H1 (cell line): Measurements from ENCODE around the gene LEFTY2. TPM values are rescaled to one million over a fixed set of nuclear protein-coding genes. Genes with fewer than 3 reads are reported as not detected.

Experiments used
- CTCF ChIA-PET: fragments of 300-600 bp; sonication (Branson Sonifier 250); formaldehyde crosslinking; loops from one replicate; lab custom pipeline; 2021; ENCODE audit not compliant: partially characterized antibody; lab: Charles Lee
- POLR2A ChIA-PET: fragments of 300-600 bp; sonication (Branson Sonifier 250); formaldehyde crosslinking; loops from one replicate; lab custom pipeline; 2021; ENCODE audit warnings: inconsistent platforms; ENCODE audit not compliant: partially characterized antibody; lab: Charles Lee
- DNase-seq, 2 experiments: peaks; one replicate each; pipeline versions ENCODE4 v3.0.0 to v3.0.0-alpha.2; 2010 to 2022; ENCODE audit warnings: low spot score in 2 of 2, low read depth in 1 of 2, mixed read lengths in 1 of 2
- FAIRE-seq: peaks from 2 replicates; lab custom pipeline; 2011; peaks lifted over from hg19 to GRCh38; lab: Jason Lieb, UNC
- H2AFZ ChIP-seq: 2 replicates; pipeline ENCODE4 v1.8.1; 2012; ENCODE audit warnings: low read length, inconsistent platforms
- H2AK5ac ChIP-seq: 2 replicates; pipeline ENCODE4 v1.6.1; 2013; ENCODE audit warnings: low read depth, low read length
- H2BK120ac ChIP-seq: replicated peaks from 2 replicates; pipeline ENCODE3; 2013; ENCODE audit warnings: low read depth, low read length, inconsistent platforms
- H2BK12ac ChIP-seq: 2 replicates; pipeline ENCODE4 v1.6.1; 2013; ENCODE audit warnings: low read depth, low read length
- H2BK15ac ChIP-seq: 2 replicates; pipeline ENCODE4 v1.6.1; 2013; ENCODE audit warnings: low read length
- H2BK20ac ChIP-seq: 2 replicates; pipeline ENCODE4 v1.6.1; 2013; ENCODE audit warnings: low read length
- H2BK5ac ChIP-seq: 2 replicates; pipeline ENCODE4 v1.6.1; 2013; ENCODE audit warnings: low read depth, low read length
- H3K14ac ChIP-seq: 2 replicates; pipeline ENCODE4 v1.6.1; 2013; ENCODE audit warnings: inconsistent platforms; ENCODE audit not compliant: insufficient read length
- H3K18ac ChIP-seq: 2 replicates; pipeline ENCODE4 v1.6.1; 2013; ENCODE audit warnings: low read length; ENCODE audit errors: extremely low read depth
- H3K23ac ChIP-seq: 2 replicates; pipeline ENCODE4 v1.6.1; 2013; ENCODE audit warnings: inconsistent platforms; ENCODE audit not compliant: insufficient read length
- H3K23me2 ChIP-seq: 2 replicates; pipeline ENCODE4 v1.6.1; 2013; ENCODE audit warnings: low read depth, low read length
- H3K27ac ChIP-seq: 2 replicates; pipeline ENCODE4 v1.6.1; 2011; ENCODE audit warnings: low read depth, low read length, inconsistent platforms
- H3K27me3 ChIP-seq, 4 experiments: replicated peaks in 1 of 4; 1 replicate in 1 of 4; 2 replicates in 3 of 4; pipeline versions ENCODE4 v1.6.1 to v1.8.1; 2011 to 2013; ENCODE audit warnings: low read length in 3 of 4, mild to moderate bottlenecking in 3 of 4, inconsistent platforms in 2 of 4, mixed read lengths in 2 of 4, moderate library complexity in 1 of 4; ENCODE audit not compliant: control insufficient read depth in 3 of 4, insufficient read depth in 3 of 4; ENCODE audit errors: extremely low read depth in 1 of 4
- H3K36me3 ChIP-seq, 4 experiments: 2 replicates each; pipeline versions ENCODE4 v1.6.1 to v1.8.1; 2011 to 2013; ENCODE audit warnings: mild to moderate bottlenecking in 4 of 4, low read length in 3 of 4, moderate library complexity in 2 of 4, control low read depth in 1 of 4, inconsistent platforms in 1 of 4; ENCODE audit not compliant: insufficient read depth in 4 of 4, control insufficient read depth in 2 of 4
- H3K4ac ChIP-seq: replicated peaks from 2 replicates; pipeline ENCODE3; 2013; ENCODE audit warnings: low read length, low read depth, mixed read lengths, inconsistent platforms; ENCODE audit not compliant: insufficient read length
- H3K4me1 ChIP-seq, 4 experiments: replicated peaks in 1 of 4; 1 replicate in 1 of 4; 2 replicates in 3 of 4; pipeline versions ENCODE4 v1.6.1 to v1.8.1; 2011 to 2013; ENCODE audit warnings: low read length in 3 of 4, inconsistent platforms in 2 of 4, mixed read lengths in 1 of 4; ENCODE audit not compliant: insufficient read depth in 4 of 4, control insufficient read depth in 3 of 4
- H3K4me2 ChIP-seq, 2 experiments: 2 replicates each; pipeline versions ENCODE4 v1.6.1 to v1.8.1; 2011 to 2013; ENCODE audit warnings: low read depth in 2 of 2, low read length in 2 of 2, control low read depth in 1 of 2, inconsistent platforms in 1 of 2, mild to moderate bottlenecking in 1 of 2; ENCODE audit not compliant: insufficient read depth in 1 of 2
- H3K4me3 ChIP-seq, 4 experiments: fragments of 200-600, 300-600 bp in 1 of 4; sonication (generic), shearing (Covaris generic), sonication (Bioruptor Twin) in 1 of 4; 2 replicates each; pipeline versions ENCODE4 v1.5.1 to v1.8.1; 2011 to 2016; ENCODE audit warnings: low read length in 4 of 4, low read depth in 3 of 4, control low read depth in 2 of 4, inconsistent platforms in 2 of 4, mild to moderate bottlenecking in 2 of 4, mixed read lengths in 1 of 4, moderate library complexity in 1 of 4; ENCODE audit not compliant: insufficient read depth in 2 of 4; ENCODE audit errors: extremely low read depth in 1 of 4
- H3K56ac ChIP-seq: replicated peaks from 2 replicates; pipeline ENCODE3; 2013; ENCODE audit warnings: low read depth, mild to moderate bottlenecking, mixed read lengths, low read length, inconsistent platforms; ENCODE audit not compliant: insufficient read length
- H3K79me1 ChIP-seq: 2 replicates; pipeline ENCODE4 v1.6.1; 2013; ENCODE audit warnings: low read depth, low read length, control low read depth
- H3K79me2 ChIP-seq, 2 experiments: 2 replicates each; pipeline versions ENCODE4 v1.6.1 to v1.8.1; 2012 to 2013; ENCODE audit warnings: low read length in 2 of 2, mild to moderate bottlenecking in 2 of 2, inconsistent platforms in 1 of 2; ENCODE audit not compliant: insufficient read depth in 2 of 2, control insufficient read depth in 1 of 2
- H3K9ac ChIP-seq, 4 experiments: replicated peaks in 1 of 4; 1 replicate in 1 of 4; 2 replicates in 3 of 4; pipeline versions ENCODE4 v1.6.1 to v1.8.1; 2011 to 2013; ENCODE audit warnings: low read depth in 3 of 4, low read length in 3 of 4, control low read depth in 2 of 4, mild to moderate bottlenecking in 2 of 4, moderate library complexity in 2 of 4, inconsistent platforms in 1 of 4; ENCODE audit errors: extremely low read depth in 1 of 4
- H3K9me3 ChIP-seq, 2 experiments: 2 replicates each; pipeline versions ENCODE4 v1.6.1 to v1.8.1; 2012 to 2013; ENCODE audit warnings: mild to moderate bottlenecking in 2 of 2, moderate library complexity in 2 of 2, control low read depth in 1 of 2, inconsistent platforms in 1 of 2, low read depth in 1 of 2, low read length in 1 of 2, mixed read lengths in 1 of 2; ENCODE audit not compliant: insufficient read depth in 2 of 2
- H4K20me1 ChIP-seq, 2 experiments: replicated peaks in 1 of 2; 2 replicates each; pipeline versions ENCODE3 to v1.8.1; 2011 to 2013; ENCODE audit warnings: inconsistent platforms in 2 of 2, low read length in 2 of 2, mild to moderate bottlenecking in 1 of 2; ENCODE audit not compliant: insufficient read depth in 2 of 2, control insufficient read depth in 1 of 2
- H4K5ac ChIP-seq: 2 replicates; pipeline ENCODE4 v1.6.1; 2013; ENCODE audit warnings: low read length, low read depth, mixed read lengths, inconsistent platforms; ENCODE audit not compliant: insufficient read length
- H4K8ac ChIP-seq: 2 replicates; pipeline ENCODE4 v1.8.0; 2013; ENCODE audit warnings: mild to moderate bottlenecking, moderate library complexity, low read length, inconsistent platforms; ENCODE audit not compliant: insufficient read depth; ENCODE audit errors: extremely low read depth
- H4K91ac ChIP-seq: replicated peaks from 2 replicates; pipeline ENCODE3; 2013; ENCODE audit warnings: low read length, mixed read lengths, inconsistent platforms; ENCODE audit not compliant: insufficient read length
- CHD2 ChIP-seq: IDR thresholded peaks from 2 replicates; pipeline ENCODE4 v1.6.1; 2012; ENCODE audit warnings: low read length, improper control_type of control experiment
- CTBP2 ChIP-seq: IDR thresholded peaks from 2 replicates; pipeline ENCODE4 v1.7.0; 2011; ENCODE audit warnings: borderline replicate concordance, mild to moderate bottlenecking, moderate library complexity, mixed read lengths, low read length; ENCODE audit not compliant: insufficient read depth, insufficient read length
- EP300 ChIP-seq, 2 experiments: IDR thresholded peaks; 1 replicate in 1 of 2; 2 replicates in 1 of 2; pipeline ENCODE4 v1.6.1; 2011 to 2012; ENCODE audit warnings: low read depth in 2 of 2, low read length in 2 of 2, mild to moderate bottlenecking in 2 of 2, borderline replicate concordance in 1 of 2, inconsistent platforms in 1 of 2, moderate library complexity in 1 of 2
- KDM5A ChIP-seq: fragments of 200-600 bp; IDR thresholded peaks from 2 replicates; pipeline ENCODE4 v1.7.1; 2012; ENCODE audit warnings: mild to moderate bottlenecking, low read length, inconsistent platforms, mixed read lengths
- NANOG ChIP-seq: IDR thresholded peaks from 2 replicates; pipeline ENCODE4 v1.6.1; 2011; ENCODE audit warnings: low read length, low read depth, mild to moderate bottlenecking, inconsistent platforms; ENCODE audit not compliant: insufficient read depth, poor library complexity, severe bottlenecking
- PHF8 ChIP-seq: fragments of 200-600 bp; sonication (generic); conservative IDR thresholded peaks from 2 replicates; pipeline ENCODE4 v1.7.1; 2012; ENCODE audit warnings: low read depth, mild to moderate bottlenecking, inconsistent platforms, low read length, moderate library complexity
- POU5F1 ChIP-seq: IDR thresholded peaks from 2 replicates; pipeline ENCODE4 v1.6.1; 2011; ENCODE audit warnings: low read depth, mild to moderate bottlenecking, low read length, moderate library complexity
- SP1 ChIP-seq: IDR thresholded peaks from 2 replicates; pipeline ENCODE4 v1.6.1; 2011; ENCODE audit warnings: low read depth, low read length
- TCF12 ChIP-seq: IDR thresholded peaks from 2 replicates; pipeline ENCODE4 v1.6.1; 2011; ENCODE audit warnings: low read depth, mild to moderate bottlenecking, low read length
- ZNF274 ChIP-seq: IDR thresholded peaks from 2 replicates; pipeline ENCODE4 v1.7.0; 2012; ENCODE audit warnings: low read length, borderline replicate concordance; ENCODE audit errors: extremely low read depth
- WGBS, 2 experiments: shearing (Covaris generic) in 1 of 2; methylation state at CpG; one replicate each; pipeline versions ENCODE4 v1.1.6 to v1.1.7; 2013 to 2015; ENCODE audit warnings: low lambda C conversion rate in 2 of 2, mixed read lengths in 2 of 2, inconsistent platforms in 1 of 2, low coverage in 1 of 2, missing lambda C conversion rate in 1 of 2; ENCODE audit not compliant: insufficient replicate concordance in 2 of 2, insufficient coverage in 1 of 2, insufficient read length in 1 of 2; ENCODE audit errors: extremely low coverage in 1 of 2, missing lambda C conversion rate in 1 of 2; 5-methylcytosine and 5-hydroxymethylcytosine counted together
- polyA plus RNA-seq, 7 experiments: library from polyadenylated mRNA; depleted of rRNA in 3 of 7; stranded (reverse) in 5 of 7; unstranded in 2 of 7; fragments of >200 nt in 5 of 7; fragments of 200-250 nt in 2 of 7; gene quantifications; 1 replicate in 5 of 7; 2 replicates in 1 of 7; 4 replicates in 1 of 7; pipeline versions ENCODE4 v1.2.1 to v1.2.3, GENCODE V29; 2011 to 2013; ENCODE audit warnings: missing spikeins in 2 of 7, mixed read lengths in 2 of 7
- total RNA-seq: library from RNA; stranded (reverse); fragmentation: NEBNext Ultra II Directional; extraction: Animal tissue kit (Norgen Biotek cat#: 25700); gene quantifications from 2 replicates; pipeline ENCODE4 v1.2.1, GENCODE V29; 2021

Gene LEFTY2
- total and polyA plus RNA-seq, 2 of the 8 experiments (the other 6 are each of a cell fraction or from before 2014, with no cell fraction given), result 2.6 to 4.3 TPM

DNA sequence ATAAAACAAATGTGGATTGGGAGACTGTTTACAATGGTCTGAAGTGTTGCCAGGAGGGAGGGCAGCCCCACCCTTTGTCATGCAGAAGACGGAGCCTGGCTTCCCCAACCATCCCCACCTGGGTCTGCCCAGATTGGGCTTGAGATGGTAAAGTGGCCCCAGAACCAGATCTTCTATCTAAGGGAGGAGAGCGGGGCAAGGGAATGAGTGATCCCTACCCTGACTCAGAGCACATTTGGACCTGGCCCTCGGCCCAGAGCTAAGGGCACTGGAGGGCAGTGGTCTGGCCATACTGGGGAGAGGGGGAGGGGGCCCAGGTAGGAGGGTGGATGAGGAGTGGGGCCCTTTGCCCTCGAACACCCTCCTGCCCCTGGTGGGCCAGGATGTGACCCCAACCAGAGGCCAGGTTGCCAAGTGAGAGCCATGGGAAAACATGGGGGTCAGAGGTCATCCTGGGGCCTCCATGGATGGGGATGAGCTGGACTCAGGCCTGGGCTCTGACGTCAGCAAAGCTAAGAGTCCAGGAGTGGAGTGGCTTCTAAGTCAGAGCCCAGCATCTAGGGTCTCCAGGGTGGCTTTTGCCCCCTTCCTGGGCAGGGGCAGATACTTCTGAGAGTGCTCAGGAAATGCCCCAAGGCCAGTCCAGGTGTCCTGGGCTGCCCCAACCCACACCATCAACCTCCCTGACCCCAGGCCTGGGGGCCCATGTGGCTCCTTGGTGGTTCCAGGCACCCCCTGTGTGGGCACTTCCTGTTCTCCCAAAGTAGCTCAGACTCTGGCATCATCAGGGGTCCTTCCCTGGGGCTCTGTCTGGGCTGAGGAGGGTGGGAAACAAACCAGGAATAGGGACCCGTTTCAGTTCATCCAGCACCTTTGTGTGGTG, 50.4 kb downstream of the LEFTY2 start:
- H4K8ac ChIP-seq, result no peak overlapping the region
- no peak overlapping the region for H3K4me3 ChIP-seq
- ChIA-PET CTCF (interaction anchor here (0.6 to 21.3 kb wide), 7 partner anchors 8 to 118 kb away, joined by 3 to 406 read pairs (median 6); partner anchors contain the start of gene TMEM63A), POLR2A (interaction anchor here (0.8 to 5.7 kb wide), 10 partner anchors 8 to 45 kb away, joined by 3 to 27 read pairs (median 4); partner anchors contain the start of gene TMEM63A)
- no peaks in the 10 kb centered on the region; the same call in 1 of the 2 replicates for H3K23me2 ChIP-seq
- no peak overlapping the region for H3K56ac ChIP-seq
- peaks cover 10 to 34% (median 22%) of the 10 kb centered on the region in 4 experiments for H3K4me1 ChIP-seq
- H4K20me1 ChIP-seq, result no peaks in the 10 kb centered on the region
- H3K36me3 ChIP-seq, result no peaks in the 10 kb centered on the region
- H2BK5ac ChIP-seq, result peak overlapping the region; percentile 88; the same call in 1 of the 2 replicates
- peak overlapping the region; percentile 95 for H4K91ac ChIP-seq
- H3K9ac ChIP-seq, result no peak overlapping the region
- peak overlapping the region in 1 of 2 experiments; percentile 45; a peak in 3 of 4 replicates for H3K4me2 ChIP-seq
- H4K5ac ChIP-seq, result no peak overlapping the region
- peaks cover 0 to 14% (median 6%) of the 10 kb centered on the region in 4 experiments; a peak in 4 of 7 replicates for H3K27me3 ChIP-seq
- H2BK120ac ChIP-seq, result peak overlapping the region; percentile 44
- peak overlapping the region; percentile 96 for H2BK12ac ChIP-seq
- H2AK5ac ChIP-seq, result peak overlapping the region; percentile 95
- H2AFZ ChIP-seq, result no peak overlapping the region
- peak overlapping the region; percentile 90; the same call in 1 of the 2 replicates for H2BK20ac ChIP-seq
- peak overlapping the region; percentile 93; the same call in 1 of the 2 replicates for H3K18ac ChIP-seq
- no peak overlapping the region for H3K23ac ChIP-seq
- H3K9me3 ChIP-seq, result no peaks in the 10 kb centered on the region
- H3K79me2 ChIP-seq, result no peaks in the 10 kb centered on the region
- FAIRE-seq (no peak), DNase-seq (no peak)
- H3K79me1 ChIP-seq, result no peaks in the 10 kb centered on the region
- H3K27ac ChIP-seq, result no peak overlapping the region
- 67% methylated on average over 6 of the region's 6 CpGs; no CpG with 5 or more reads in 1 of the 2 experiments for WGBS, 2 experiments
- H3K14ac ChIP-seq, result no peak overlapping the region
- H2BK15ac ChIP-seq, result peak overlapping the region; percentile 81
- H3K4ac ChIP-seq, result peak overlapping the region; percentile 71
- 0 out of 2 replicates have a peak, but pooled peaks have one; percentile 37 for TF ChIP-seq TCF12
- peak; percentile 17 for TF ChIP-seq CTBP2
- TF ChIP-seq KDM5A, result no peak
- peak in 1 of 2 experiments; percentile 64; a peak in 1 of 3 replicates for TF ChIP-seq EP300 (IDR thresholded peaks at IDR 0.05; ENCODE audit: borderline replicate concordance in 1 of 2, low read depth in 2 of 2, low read length in 2 of 2)
- 0 out of 2 replicates have a peak, but pooled peaks have one; percentile 28 for TF ChIP-seq SP1
- TF ChIP-seq NANOG, result peak; percentile 64
- peak; percentile 96 for TF ChIP-seq POU5F1
- no peak for TF ChIP-seq PHF8
- no peak for TF ChIP-seq CHD2
- no peak for TF ChIP-seq ZNF274
